IPS-NIHi7 (cell line): ENCODE results near the gene DEFB112.

Experiments
- DNase-seq: peaks from one replicate; pipeline ENCODE4 v3.0.0; 2012; ENCODE audit warnings: mixed read lengths; ENCODE audit errors: extremely low spot score

Gene DEFB112

GRCh38 chr6:49995278-49995677 is 54.5 kb downstream of the DEFB112 start:
- no peak for DNase-seq
